Subcutaneous adipose tissue (tissue), 4 donors: ENCODE results near the gene IFNL2. TPM values are rescaled to one million over a fixed set of nuclear protein-coding genes. Genes with fewer than 3 reads are reported as not detected.

Experiments used
- total RNA-seq, 4 donors: library from RNA; depleted of rRNA; stranded (reverse); fragments of >200 nt; gene quantifications; one replicate each; pipeline ENCODE4 v1.1.0, GENCODE V29; 2016
- TF ChIP-seq, protein P1 (sequence below): fragments of 450-650 bp; IDR thresholded peaks from one replicate; pipeline ENCODE4 v1.5.1; 2016; ENCODE audit warnings: low read depth, mild to moderate bottlenecking, control low read depth, antibody characterized with exemption, moderate library complexity

IFNL2 gene
- total RNA-seq, 4 donors from 2014 or later, result not detected

DNA sequence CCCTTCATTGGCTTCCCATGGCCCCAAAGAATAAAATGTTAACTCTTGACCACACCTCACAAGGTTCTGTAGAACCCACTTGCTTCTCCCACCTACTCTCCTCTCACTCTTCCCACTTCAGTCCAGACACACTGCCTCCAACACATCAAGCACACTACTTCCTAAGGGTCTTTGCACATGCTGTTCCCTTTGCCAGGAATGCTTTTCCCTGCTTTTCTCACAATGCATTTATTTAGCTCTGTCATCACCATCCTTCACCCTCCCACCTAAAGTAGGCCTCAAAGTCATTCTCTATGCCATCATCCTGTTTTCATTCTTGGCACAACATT, 36.0 kb downstream of the IFNL2 start:
- TF ChIP-seq, protein P1, sequence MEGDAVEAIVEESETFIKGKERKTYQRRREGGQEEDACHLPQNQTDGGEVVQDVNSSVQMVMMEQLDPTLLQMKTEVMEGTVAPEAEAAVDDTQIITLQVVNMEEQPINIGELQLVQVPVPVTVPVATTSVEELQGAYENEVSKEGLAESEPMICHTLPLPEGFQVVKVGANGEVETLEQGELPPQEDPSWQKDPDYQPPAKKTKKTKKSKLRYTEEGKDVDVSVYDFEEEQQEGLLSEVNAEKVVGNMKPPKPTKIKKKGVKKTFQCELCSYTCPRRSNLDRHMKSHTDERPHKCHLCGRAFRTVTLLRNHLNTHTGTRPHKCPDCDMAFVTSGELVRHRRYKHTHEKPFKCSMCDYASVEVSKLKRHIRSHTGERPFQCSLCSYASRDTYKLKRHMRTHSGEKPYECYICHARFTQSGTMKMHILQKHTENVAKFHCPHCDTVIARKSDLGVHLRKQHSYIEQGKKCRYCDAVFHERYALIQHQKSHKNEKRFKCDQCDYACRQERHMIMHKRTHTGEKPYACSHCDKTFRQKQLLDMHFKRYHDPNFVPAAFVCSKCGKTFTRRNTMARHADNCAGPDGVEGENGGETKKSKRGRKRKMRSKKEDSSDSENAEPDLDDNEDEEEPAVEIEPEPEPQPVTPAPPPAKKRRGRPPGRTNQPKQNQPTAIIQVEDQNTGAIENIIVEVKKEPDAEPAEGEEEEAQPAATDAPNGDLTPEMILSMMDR, result no peak

DNA sequence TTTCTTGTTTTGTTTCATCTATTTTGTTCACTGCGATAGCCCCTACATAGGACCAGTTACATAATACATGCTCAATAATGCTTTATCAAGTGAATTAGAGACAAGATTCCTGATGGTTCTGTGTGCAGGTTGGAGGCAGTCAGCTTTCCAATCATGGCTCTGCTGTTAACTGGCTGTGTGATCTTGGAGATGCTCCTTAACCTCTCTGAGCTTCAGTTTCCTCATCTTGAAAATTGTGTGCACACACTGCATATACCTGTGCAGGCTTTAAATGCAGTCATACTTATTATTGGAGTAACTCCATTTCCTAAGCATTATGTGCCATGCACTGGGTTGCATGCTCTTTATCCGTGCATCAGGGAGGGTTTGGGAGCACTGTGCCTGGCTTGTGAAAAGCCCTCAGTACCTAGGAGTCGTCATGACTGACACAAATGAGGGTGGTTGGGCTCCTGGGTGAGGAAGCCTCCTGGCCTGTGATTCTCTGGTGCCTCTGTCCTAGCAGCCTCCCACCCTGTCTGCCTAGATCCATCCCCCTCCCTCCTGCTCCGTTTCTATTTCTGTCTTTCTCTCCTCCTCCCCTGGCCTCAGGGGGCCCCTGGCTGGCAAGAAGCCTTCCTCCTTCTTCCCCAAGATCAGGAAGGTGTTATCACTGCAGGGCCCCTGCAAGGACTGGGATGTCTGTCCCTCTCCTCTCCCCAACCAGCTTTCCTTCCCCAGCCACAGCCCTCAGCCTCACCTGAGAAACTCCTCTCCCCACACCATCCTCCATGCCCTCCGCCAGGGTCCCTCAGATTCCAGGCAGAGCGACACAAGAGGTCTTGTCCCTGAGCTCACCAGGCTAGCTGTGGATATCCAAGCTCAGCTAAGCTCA, 36.7 kb downstream of the IFNL2 start:
- TF ChIP-seq, protein P1, result no peak

DNA sequence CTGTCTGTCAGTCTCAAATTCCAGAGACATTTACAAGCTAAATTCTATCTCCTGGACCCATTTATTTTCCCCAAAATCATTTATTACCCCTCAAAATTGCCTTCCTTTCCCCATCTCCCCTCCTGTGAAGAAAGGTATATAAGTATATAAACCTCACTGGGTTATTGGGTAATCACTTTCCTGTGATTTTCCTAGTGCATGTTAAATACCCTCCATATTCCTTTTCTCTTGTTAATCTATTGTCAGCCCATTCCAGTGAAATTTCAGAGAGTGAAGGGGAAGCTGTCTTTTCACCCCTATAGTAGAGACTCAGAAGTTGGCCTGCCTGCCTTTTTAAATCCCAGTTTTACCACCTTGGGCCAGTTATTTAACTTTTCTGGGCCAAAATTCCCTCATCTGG, 37.9 kb downstream of the IFNL2 start:
- TF ChIP-seq, protein P1, result no peak

DNA sequence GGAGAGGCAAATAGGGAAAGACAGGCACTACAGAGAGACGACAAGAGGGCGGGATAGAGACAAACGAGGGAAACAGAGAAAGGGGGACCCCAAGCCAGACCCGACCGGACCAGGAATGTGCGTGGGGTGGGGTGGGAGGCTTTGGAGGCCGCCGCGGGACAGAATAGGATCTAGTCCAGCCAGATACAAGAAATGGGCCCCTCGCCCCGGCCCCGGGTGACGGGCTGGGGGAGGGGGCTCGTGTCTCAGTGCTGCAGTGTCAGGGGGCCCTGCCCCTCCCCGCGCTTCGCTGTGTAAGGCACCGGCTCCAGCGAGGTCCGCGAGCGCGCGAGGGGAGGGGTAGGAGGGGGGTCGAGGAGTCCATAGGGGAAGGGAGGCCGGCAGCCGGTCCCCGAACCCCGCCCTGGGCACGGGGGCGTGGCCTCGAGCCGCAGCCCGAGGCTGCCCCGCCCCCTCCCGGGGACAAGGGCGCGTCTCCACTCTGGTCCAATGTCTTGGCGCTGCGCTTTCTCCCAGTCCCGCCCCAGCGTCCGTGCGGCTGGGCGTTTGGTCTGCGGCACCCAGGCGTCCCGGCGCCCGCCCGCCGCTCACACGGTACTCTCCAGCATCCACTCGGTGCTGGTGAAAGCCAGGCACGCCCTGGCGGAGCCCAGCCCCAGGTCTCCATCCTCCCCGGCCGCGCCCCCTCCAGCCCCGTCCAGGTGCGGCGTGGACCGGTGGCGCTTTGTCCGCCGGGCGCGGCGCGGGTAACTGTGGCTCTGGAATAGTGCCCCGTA, 39.0 kb downstream of the IFNL2 start:
- TF ChIP-seq, protein P1, result no peak

DNA sequence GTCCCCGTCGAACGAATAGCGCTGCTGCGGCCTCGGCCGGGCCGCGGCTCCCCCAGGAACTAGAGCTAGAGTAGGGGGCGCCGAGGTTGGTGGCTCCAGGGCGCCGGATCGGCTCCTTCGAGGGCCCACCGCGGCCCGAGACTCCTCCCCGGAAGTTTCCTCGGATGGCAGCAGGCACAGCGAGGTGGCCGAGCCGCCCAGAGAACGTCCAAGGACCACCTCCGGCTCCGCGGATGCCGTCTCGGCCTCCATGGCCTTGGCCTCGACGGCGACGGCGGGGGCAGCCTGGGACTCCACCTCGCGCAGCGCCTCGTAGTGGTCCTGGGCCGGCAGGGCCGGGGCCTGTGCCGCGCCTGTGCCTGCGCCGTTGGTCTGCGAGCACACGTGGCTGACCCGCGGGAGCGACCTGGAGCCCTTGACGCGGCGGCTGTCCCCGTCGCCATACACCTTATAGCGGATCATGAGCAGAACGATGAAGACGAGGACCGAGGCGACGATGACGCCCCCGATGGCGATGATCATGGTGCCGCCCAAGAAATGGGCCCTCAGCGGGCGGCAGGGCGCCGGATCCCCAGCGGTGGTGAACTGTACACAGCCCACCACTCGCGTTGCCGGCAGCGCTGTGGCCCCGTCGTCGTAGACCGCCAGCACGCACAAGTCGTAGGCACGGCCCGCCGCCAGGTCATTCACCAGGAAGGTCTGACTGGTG, 39.8 kb downstream of the IFNL2 start:
- TF ChIP-seq, protein P1, result no peak

DNA sequence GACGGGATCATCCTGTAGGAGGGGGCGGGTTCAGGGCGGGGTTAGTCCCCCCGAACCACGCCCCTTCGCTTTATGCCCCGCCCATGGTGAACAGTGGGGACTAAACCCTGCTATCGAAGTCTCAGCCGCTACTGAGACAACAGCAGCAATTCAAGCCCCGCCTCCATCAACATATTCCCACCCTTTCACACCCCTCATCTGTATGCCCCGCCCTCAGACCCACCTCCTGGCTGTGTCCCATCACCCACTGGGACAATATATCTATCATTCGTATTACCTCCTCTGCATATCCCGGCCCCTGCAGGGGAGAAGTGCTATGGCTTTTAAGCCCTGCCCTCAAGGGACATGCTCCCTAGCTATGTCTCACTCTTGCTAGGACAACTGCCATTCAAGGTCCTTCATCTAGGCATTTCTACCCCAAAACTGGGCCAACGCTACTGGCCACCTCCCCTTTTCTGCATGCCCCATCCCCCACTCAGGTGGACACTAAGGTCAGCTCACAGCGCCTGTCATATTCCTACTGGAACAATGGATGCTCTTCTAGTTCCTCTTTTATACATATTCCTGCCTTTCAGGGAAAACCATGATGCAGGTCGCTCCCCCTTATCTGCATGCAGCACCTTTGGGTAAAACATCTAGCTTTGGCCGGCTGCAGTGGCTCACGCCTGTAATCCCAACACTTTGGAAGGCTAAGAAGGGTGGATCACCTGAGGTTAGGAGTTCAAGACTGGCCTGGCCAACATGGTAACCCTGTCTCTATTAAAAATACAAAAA, 40.5 kb downstream of the IFNL2 start:
- TF ChIP-seq, protein P1, result no peak
